ENCODE data around the gene TRPM2. TPM values are rescaled to one million over a fixed set of nuclear protein-coding genes. Genes with fewer than 3 reads are reported as not detected.

The TRPM2 gene
- total and polyA plus RNA-seq, 2 of the 8 experiments (the other 6 are each of a cell fraction or from before 2014, with no cell fraction given): 0.27 to 0.28 TPM

DNA sequence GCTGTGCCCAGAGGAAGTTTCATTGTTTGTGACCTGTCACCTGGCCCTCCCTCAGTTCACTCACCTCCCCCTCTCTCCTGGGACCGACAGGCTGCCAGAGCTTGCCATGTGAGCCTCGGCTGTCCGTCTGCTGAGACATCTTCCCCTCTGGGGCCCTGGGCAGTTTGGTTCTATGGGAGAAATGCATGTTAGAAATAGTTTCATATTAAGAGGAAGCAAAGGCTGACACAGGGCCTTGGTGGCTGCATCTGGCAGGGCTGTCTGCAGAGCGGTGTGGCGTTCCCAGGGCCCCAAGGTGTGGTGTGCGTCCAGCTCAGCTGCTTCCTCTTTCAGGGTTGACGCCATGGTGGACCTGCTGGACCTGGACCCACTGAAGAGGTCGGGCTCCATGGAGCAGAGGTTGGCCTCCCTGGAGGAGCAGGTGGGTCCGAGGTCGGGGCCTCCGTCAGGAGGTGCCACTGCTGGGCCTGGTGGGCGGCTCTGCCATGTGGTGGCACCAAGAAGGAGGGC is 69.9 kb downstream of the TRPM2 start (continued):
- TF ChIP-seq, protein P1, sequence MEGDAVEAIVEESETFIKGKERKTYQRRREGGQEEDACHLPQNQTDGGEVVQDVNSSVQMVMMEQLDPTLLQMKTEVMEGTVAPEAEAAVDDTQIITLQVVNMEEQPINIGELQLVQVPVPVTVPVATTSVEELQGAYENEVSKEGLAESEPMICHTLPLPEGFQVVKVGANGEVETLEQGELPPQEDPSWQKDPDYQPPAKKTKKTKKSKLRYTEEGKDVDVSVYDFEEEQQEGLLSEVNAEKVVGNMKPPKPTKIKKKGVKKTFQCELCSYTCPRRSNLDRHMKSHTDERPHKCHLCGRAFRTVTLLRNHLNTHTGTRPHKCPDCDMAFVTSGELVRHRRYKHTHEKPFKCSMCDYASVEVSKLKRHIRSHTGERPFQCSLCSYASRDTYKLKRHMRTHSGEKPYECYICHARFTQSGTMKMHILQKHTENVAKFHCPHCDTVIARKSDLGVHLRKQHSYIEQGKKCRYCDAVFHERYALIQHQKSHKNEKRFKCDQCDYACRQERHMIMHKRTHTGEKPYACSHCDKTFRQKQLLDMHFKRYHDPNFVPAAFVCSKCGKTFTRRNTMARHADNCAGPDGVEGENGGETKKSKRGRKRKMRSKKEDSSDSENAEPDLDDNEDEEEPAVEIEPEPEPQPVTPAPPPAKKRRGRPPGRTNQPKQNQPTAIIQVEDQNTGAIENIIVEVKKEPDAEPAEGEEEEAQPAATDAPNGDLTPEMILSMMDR (IDR thresholded peaks at IDR 0.05; ENCODE audit: control extremely low read depth in 1 of 3, insufficient read depth in 1 of 3, low read depth in 1 of 3, low read length in 3 of 3): no peak
- no peak for TF ChIP-seq SIN3A (conservative IDR thresholded peaks at IDR 0.05 in 1 of 2, IDR thresholded peaks at IDR 0.05 in 1 of 2; ENCODE audit: low read depth in 1 of 2, low read length in 2 of 2)
- no peak for TF ChIP-seq TEAD4 (IDR thresholded peaks at IDR 0.05; ENCODE audit: low read depth, low read length)
- no peak for TF ChIP-seq SP4 (IDR thresholded peaks at IDR 0.05; ENCODE audit: low read length)
- TF ChIP-seq CHD1 (IDR thresholded peaks at IDR 0.05; ENCODE audit: low read depth, low read length): no peak
- no peak for TF ChIP-seq JUN (IDR thresholded peaks at IDR 0.05; ENCODE audit: low read depth, low read length)
- no peak for TF ChIP-seq SP1 (IDR thresholded peaks at IDR 0.05; ENCODE audit: low read depth, low read length)

Data from H1 (cell line).